ENCODE results near the gene CHGA.

The CHGA gene

GRCh38 chr14:92965281-92965680 is 42.3 kb downstream of the CHGA start:
- Mint-ChIP-seq H3K27ac (peak overlapping the region; percentile 46), H3K4me3 (no peak overlapping the region), H3K4me1 (peaks cover 27% of the 10 kb centered on the region), H3K36me3 (peaks cover 43% of the 10 kb centered on the region), H3K27me3 (no peaks in the 10 kb centered on the region), H3K9me3 (peaks cover 4% of the 10 kb centered on the region)
- ATAC-seq: no peak

- Mint-ChIP-seq H3K36me3 (peaks cover 45% of the 10 kb centered on the region), H3K9me3 (peaks cover 4% of the 10 kb centered on the region), H3K27ac (no peak overlapping the region), H3K4me3 (no peak overlapping the region), H3K27me3 (no peaks in the 10 kb centered on the region), H3K4me1 (peaks cover 39% of the 10 kb centered on the region)
- ATAC-seq: no peak
Observed at GRCh38 chr14:92967346-92967926, 44.5 kb downstream of the CHGA start.

GRCh38 chr14:92968291-92969020 is 45.5 kb downstream of the CHGA start:
- peaks cover 4% of the 10 kb centered on the region for H3K9me3 Mint-ChIP-seq
- no peak overlapping the region for H3K27ac Mint-ChIP-seq
- H3K27me3 Mint-ChIP-seq: no peaks in the 10 kb centered on the region
- H3K36me3 Mint-ChIP-seq: peaks cover 52% of the 10 kb centered on the region
- H3K4me3 Mint-ChIP-seq: no peak overlapping the region
- ATAC-seq: no peak
- H3K4me1 Mint-ChIP-seq: peaks cover 47% of the 10 kb centered on the region

GRCh38 chr14:92969430-92969829 is 46.5 kb downstream of the CHGA start:
- H3K27me3 Mint-ChIP-seq: no peaks in the 10 kb centered on the region
- peaks cover 59% of the 10 kb centered on the region for H3K36me3 Mint-ChIP-seq
- H3K4me1 Mint-ChIP-seq: peaks cover 47% of the 10 kb centered on the region
- no peak overlapping the region for H3K27ac Mint-ChIP-seq
- no peak for ATAC-seq
- H3K4me3 Mint-ChIP-seq: no peak overlapping the region
- peaks cover 4% of the 10 kb centered on the region for H3K9me3 Mint-ChIP-seq

GRCh38 chr14:92969871-92970270 is 46.9 kb downstream of the CHGA start:
- peaks cover 4% of the 10 kb centered on the region for H3K9me3 Mint-ChIP-seq
- H3K36me3 Mint-ChIP-seq: peaks cover 63% of the 10 kb centered on the region
- no peaks in the 10 kb centered on the region for H3K27me3 Mint-ChIP-seq
- H3K4me3 Mint-ChIP-seq: no peak overlapping the region
- H3K27ac Mint-ChIP-seq: no peak overlapping the region
- H3K4me1 Mint-ChIP-seq: peaks cover 45% of the 10 kb centered on the region
- no peak for ATAC-seq

- Mint-ChIP-seq H3K36me3 (peaks cover 67% of the 10 kb centered on the region), H3K27me3 (no peaks in the 10 kb centered on the region), H3K4me3 (no peak overlapping the region), H3K9me3 (peaks cover 4% of the 10 kb centered on the region), H3K27ac (no peak overlapping the region), H3K4me1 (peaks cover 41% of the 10 kb centered on the region)
- ATAC-seq: no peak
Observed at GRCh38 chr14:92970271-92970670, 47.3 kb downstream of the CHGA start.

- Mint-ChIP-seq H3K9me3 (peaks cover 7% of the 10 kb centered on the region), H3K4me1 (peaks cover 33% of the 10 kb centered on the region), H3K27me3 (no peaks in the 10 kb centered on the region), H3K4me3 (no peak overlapping the region), H3K36me3 (peaks cover 81% of the 10 kb centered on the region), H3K27ac (peak overlapping the region; percentile 57)
- no peak for ATAC-seq
Observed at GRCh38 chr14:92971601-92972180, 48.7 kb downstream of the CHGA start.

- no peaks in the 10 kb centered on the region for H3K27me3 Mint-ChIP-seq
- H3K9me3 Mint-ChIP-seq: peaks cover 16% of the 10 kb centered on the region
- H3K36me3 Mint-ChIP-seq: peaks cover 85% of the 10 kb centered on the region
- H3K4me3 Mint-ChIP-seq: no peak overlapping the region
- no peak overlapping the region for H3K27ac Mint-ChIP-seq
- ATAC-seq: no peak
- H3K4me1 Mint-ChIP-seq: peaks cover 29% of the 10 kb centered on the region
Observed at GRCh38 chr14:92973261-92973797, 50.4 kb downstream of the CHGA start.

GRCh38 chr14:92973798-92974372 is 50.9 kb downstream of the CHGA start:
- peaks cover 16% of the 10 kb centered on the region for H3K9me3 Mint-ChIP-seq
- no peaks in the 10 kb centered on the region for H3K27me3 Mint-ChIP-seq
- H3K4me3 Mint-ChIP-seq: no peak overlapping the region
- H3K36me3 Mint-ChIP-seq: peaks cover 85% of the 10 kb centered on the region
- ATAC-seq: no peak
- H3K27ac Mint-ChIP-seq: no peak overlapping the region
- peaks cover 34% of the 10 kb centered on the region for H3K4me1 Mint-ChIP-seq

GRCh38 chr14:92974541-92975345 is 51.8 kb downstream of the CHGA start:
- H3K36me3 Mint-ChIP-seq: peaks cover 85% of the 10 kb centered on the region
- no peak for ATAC-seq
- no peaks in the 10 kb centered on the region for H3K27me3 Mint-ChIP-seq
- no peak overlapping the region for H3K4me3 Mint-ChIP-seq
- peaks cover 22% of the 10 kb centered on the region for H3K9me3 Mint-ChIP-seq
- H3K27ac Mint-ChIP-seq: no peak overlapping the region
- peaks cover 42% of the 10 kb centered on the region for H3K4me1 Mint-ChIP-seq

GRCh38 chr14:92976268-92976667 is 53.3 kb downstream of the CHGA start:
- Mint-ChIP-seq H3K27me3 (no peaks in the 10 kb centered on the region), H3K4me3 (no peak overlapping the region), H3K27ac (no peak overlapping the region), H3K4me1 (peaks cover 50% of the 10 kb centered on the region), H3K9me3 (peaks cover 26% of the 10 kb centered on the region), H3K36me3 (peaks cover 89% of the 10 kb centered on the region)
- no peak for ATAC-seq

- Mint-ChIP-seq H3K4me1 (peaks cover 50% of the 10 kb centered on the region), H3K4me3 (no peak overlapping the region), H3K27me3 (no peaks in the 10 kb centered on the region), H3K9me3 (peaks cover 33% of the 10 kb centered on the region), H3K36me3 (peaks cover 97% of the 10 kb centered on the region), H3K27ac (peak overlapping the region; percentile 87)
- no peak for ATAC-seq
Observed at GRCh38 chr14:92978229-92979021, 55.5 kb downstream of the CHGA start.

GRCh38 chr14:92980866-92981265 is 57.9 kb downstream of the CHGA start:
- Mint-ChIP-seq H3K9me3 (peaks cover 32% of the 10 kb centered on the region), H3K27me3 (no peaks in the 10 kb centered on the region), H3K27ac (peak overlapping the region; percentile 87), H3K36me3 (peaks cover 100% of the 10 kb centered on the region), H3K4me1 (peaks cover 64% of the 10 kb centered on the region), H3K4me3 (no peak overlapping the region)
- no peak for ATAC-seq

GRCh38 chr14:92981726-92982125 is 58.8 kb downstream of the CHGA start:
- peaks cover 98% of the 10 kb centered on the region for H3K36me3 Mint-ChIP-seq
- peaks cover 64% of the 10 kb centered on the region for H3K4me1 Mint-ChIP-seq
- H3K4me3 Mint-ChIP-seq: no peak overlapping the region
- H3K27me3 Mint-ChIP-seq: no peaks in the 10 kb centered on the region
- H3K27ac Mint-ChIP-seq: peak overlapping the region; percentile 87
- H3K9me3 Mint-ChIP-seq: peaks cover 29% of the 10 kb centered on the region
- no peak for ATAC-seq

Data from stimulated activated memory B cell treated with anti-CD40 and anti-IgM and Interleukin-4, amounts not matched to agents 10 μg/mL and 1 μg/mL and 100 μg/mL, for 72 hours (primary cell).